ENCODE data around the gene CTNNA3. TPM values are rescaled to one million over a fixed set of nuclear protein-coding genes. Genes with fewer than 3 reads are reported as not detected.

CTNNA3 gene
- total RNA-seq, 2 donors from 2014 or later = 3.2 to 7.2 TPM

DNA sequence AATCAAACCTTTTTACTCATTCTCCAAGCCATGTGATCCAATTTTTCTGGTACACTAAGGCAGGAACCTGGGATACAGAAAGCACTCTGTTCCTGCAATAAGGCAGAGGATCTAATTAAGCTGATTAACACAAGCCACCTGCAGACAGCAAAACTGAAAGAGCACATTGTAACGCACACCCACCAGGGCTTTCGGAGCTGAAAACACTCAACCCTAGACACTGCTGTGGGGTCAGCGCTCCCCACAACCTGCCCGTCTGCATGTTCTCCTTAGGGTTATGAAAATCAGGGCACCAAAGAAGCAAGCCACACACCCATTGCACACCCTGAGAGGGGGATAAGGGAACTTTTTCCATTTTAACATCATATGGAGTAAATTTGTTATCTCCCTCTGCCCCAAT, 1792.4 kb downstream of the CTNNA3 start:
- Histone ChIP-seq H3K4me3 (ENCODE audit: low read length) (no peak overlapping the region), H3K36me3 (ENCODE audit: control insufficient read depth, insufficient read depth, low read length) (no peaks in the 10 kb centered on the region), H3K9me3 (ENCODE audit: control insufficient read depth, low read length) (no peaks in the 10 kb centered on the region), H3K27me3 (ENCODE audit: control insufficient read depth, insufficient read depth, low read length, poor library complexity, severe bottlenecking) (no peaks in the 10 kb centered on the region), H3K9ac (ENCODE audit: extremely low read depth, low read length, poor library complexity, severe bottlenecking) (no peak overlapping the region), H3K4me1 (ENCODE audit: control insufficient read depth, insufficient read depth, low read length) (no peaks in the 10 kb centered on the region), H3K27ac (ENCODE audit: low read depth, low read length) (no peak overlapping the region)
- Mint-ChIP-seq H3K4me3 (no peak overlapping the region), H3K36me3 (ENCODE audit: low read depth) (no peaks in the 10 kb centered on the region), H3K9me3 (peaks cover 1% of the 10 kb centered on the region), H3K4me1 (no peaks in the 10 kb centered on the region), H3K27ac (no peak overlapping the region), H3K27me3 (ENCODE audit: insufficient read depth) (no peaks in the 10 kb centered on the region)
- TF ChIP-seq, protein P1, sequence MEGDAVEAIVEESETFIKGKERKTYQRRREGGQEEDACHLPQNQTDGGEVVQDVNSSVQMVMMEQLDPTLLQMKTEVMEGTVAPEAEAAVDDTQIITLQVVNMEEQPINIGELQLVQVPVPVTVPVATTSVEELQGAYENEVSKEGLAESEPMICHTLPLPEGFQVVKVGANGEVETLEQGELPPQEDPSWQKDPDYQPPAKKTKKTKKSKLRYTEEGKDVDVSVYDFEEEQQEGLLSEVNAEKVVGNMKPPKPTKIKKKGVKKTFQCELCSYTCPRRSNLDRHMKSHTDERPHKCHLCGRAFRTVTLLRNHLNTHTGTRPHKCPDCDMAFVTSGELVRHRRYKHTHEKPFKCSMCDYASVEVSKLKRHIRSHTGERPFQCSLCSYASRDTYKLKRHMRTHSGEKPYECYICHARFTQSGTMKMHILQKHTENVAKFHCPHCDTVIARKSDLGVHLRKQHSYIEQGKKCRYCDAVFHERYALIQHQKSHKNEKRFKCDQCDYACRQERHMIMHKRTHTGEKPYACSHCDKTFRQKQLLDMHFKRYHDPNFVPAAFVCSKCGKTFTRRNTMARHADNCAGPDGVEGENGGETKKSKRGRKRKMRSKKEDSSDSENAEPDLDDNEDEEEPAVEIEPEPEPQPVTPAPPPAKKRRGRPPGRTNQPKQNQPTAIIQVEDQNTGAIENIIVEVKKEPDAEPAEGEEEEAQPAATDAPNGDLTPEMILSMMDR (conservative IDR thresholded peaks at IDR 0.05) = no peak
- no peak for DNase-seq
- 94% methylated on average over 4 of the region's 4 CpGs; no CpG with 5 or more reads in 1 of the 2 experiments for WGBS, 2 experiments (ENCODE audit: insufficient coverage in 1 of 2, insufficient read length in 1 of 2)

GRCh38 chr10:65900271-65900670, 1795.7 kb downstream of the CTNNA3 start:
- H3K36me3 Mint-ChIP-seq (ENCODE audit: low read depth) = no peaks in the 10 kb centered on the region
- no peak for DNase-seq
- H3K27ac ChIP-seq (ENCODE audit: low read depth, low read length) = no peak overlapping the region
- no peaks in the 10 kb centered on the region for H3K36me3 ChIP-seq (ENCODE audit: control insufficient read depth, insufficient read depth, low read length)
- H3K4me1 ChIP-seq (ENCODE audit: control insufficient read depth, insufficient read depth, low read length) = no peaks in the 10 kb centered on the region
- no peaks in the 10 kb centered on the region for H3K4me1 Mint-ChIP-seq
- no peak overlapping the region for H3K4me3 ChIP-seq (ENCODE audit: low read length)
- no peaks in the 10 kb centered on the region for H3K27me3 Mint-ChIP-seq (ENCODE audit: insufficient read depth)
- TF ChIP-seq, protein P1 (conservative IDR thresholded peaks at IDR 0.05) = no peak
- H3K4me3 Mint-ChIP-seq = no peak overlapping the region
- H3K9me3 Mint-ChIP-seq = no peaks in the 10 kb centered on the region
- 95 to 97% methylated on average over 3 to 7 of the region's 7 CpGs for WGBS, 2 experiments (ENCODE audit: insufficient coverage in 1 of 2, insufficient read length in 1 of 2)
- H3K27ac Mint-ChIP-seq = no peak overlapping the region
- H3K9ac ChIP-seq (ENCODE audit: extremely low read depth, low read length, poor library complexity, severe bottlenecking) = no peak overlapping the region
- H3K27me3 ChIP-seq (ENCODE audit: control insufficient read depth, insufficient read depth, low read length, poor library complexity, severe bottlenecking) = no peaks in the 10 kb centered on the region
- H3K9me3 ChIP-seq (ENCODE audit: control insufficient read depth, low read length) = no peaks in the 10 kb centered on the region

DNA sequence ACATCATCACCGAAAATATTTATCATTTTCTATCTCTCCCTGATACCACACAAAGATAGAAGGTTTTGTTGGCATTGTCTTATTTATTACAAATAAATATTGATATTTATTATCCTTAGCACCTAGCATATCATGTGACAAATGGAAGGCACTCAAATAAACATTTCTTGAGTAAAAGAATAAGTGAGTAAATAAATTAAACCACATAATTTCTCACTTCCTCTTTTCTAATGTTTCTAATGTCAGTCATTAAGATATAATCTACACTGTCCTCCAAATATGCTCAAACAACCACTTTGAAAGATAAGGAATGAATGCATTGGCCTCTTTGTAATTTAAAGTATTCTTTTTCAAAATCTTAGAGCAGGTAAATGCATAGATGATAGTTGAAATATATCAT, 1797.9 kb downstream of the CTNNA3 start:
- no peaks in the 10 kb centered on the region for H3K4me1 ChIP-seq (ENCODE audit: control insufficient read depth, insufficient read depth, low read length)
- H3K9ac ChIP-seq (ENCODE audit: extremely low read depth, low read length, poor library complexity, severe bottlenecking) = no peak overlapping the region
- H3K9me3 ChIP-seq (ENCODE audit: control insufficient read depth, low read length) = no peaks in the 10 kb centered on the region
- Mint-ChIP-seq H3K9me3 (no peaks in the 10 kb centered on the region), H3K36me3 (ENCODE audit: low read depth) (no peaks in the 10 kb centered on the region), H3K4me1 (no peaks in the 10 kb centered on the region), H3K27me3 (ENCODE audit: insufficient read depth) (no peaks in the 10 kb centered on the region), H3K4me3 (no peak overlapping the region), H3K27ac (no peak overlapping the region)
- DNase-seq = no peak
- H3K36me3 ChIP-seq (ENCODE audit: control insufficient read depth, insufficient read depth, low read length) = no peaks in the 10 kb centered on the region
- H3K27ac ChIP-seq (ENCODE audit: low read depth, low read length) = no peak overlapping the region
- no peaks in the 10 kb centered on the region for H3K27me3 ChIP-seq (ENCODE audit: control insufficient read depth, insufficient read depth, low read length, poor library complexity, severe bottlenecking)
- TF ChIP-seq, protein P1 (conservative IDR thresholded peaks at IDR 0.05) = no peak
- H3K4me3 ChIP-seq (ENCODE audit: low read length) = no peak overlapping the region
- 89% methylated on average over 1 of the region's 1 CpG; no CpG with 5 or more reads in 1 of the 2 experiments for WGBS, 2 experiments (ENCODE audit: insufficient coverage in 1 of 2, insufficient read length in 1 of 2)
